ENCODE data around the gene CCL21.

Gene CCL21

GRCh38 chr9:34689116-34689470 lies 20.8 kb downstream of the CCL21 start:
- Mint-ChIP-seq H3K27ac (no peak overlapping the region), H3K4me1 (peaks cover 17% of the 10 kb centered on the region), H3K36me3 (no peaks in the 10 kb centered on the region), H3K4me3 (no peak overlapping the region), H3K9me3 (no peaks in the 10 kb centered on the region)
- ATAC-seq (no peak), DNase-seq (ENCODE audit: low spot score in 2 of 2) (no peak)

GRCh38 chr9:34688329-34689115 lies 21.4 kb downstream of the CCL21 start:
- H3K9me3 Mint-ChIP-seq, result no peaks in the 10 kb centered on the region

GRCh38 chr9:34687276-34688030 lies 22.5 kb downstream of the CCL21 start:
- no peaks in the 10 kb centered on the region for H3K36me3 Mint-ChIP-seq
- ATAC-seq, result no peak
- no peak overlapping the region for H3K4me3 Mint-ChIP-seq
- no peak for DNase-seq (ENCODE audit: low spot score in 2 of 2)
- H3K27ac Mint-ChIP-seq, result no peak overlapping the region
- H3K4me1 Mint-ChIP-seq, result peaks cover 22% of the 10 kb centered on the region
- no peaks in the 10 kb centered on the region for H3K9me3 Mint-ChIP-seq

More at GRCh38 chr9:34688329-34689115, 21.4 kb downstream of the CCL21 start:
- Mint-ChIP-seq H3K27ac (no peak overlapping the region), H3K36me3 (no peaks in the 10 kb centered on the region), H3K4me3 (no peak overlapping the region), H3K4me1 (peaks cover 22% of the 10 kb centered on the region)
- DNase-seq (ENCODE audit: low spot score in 2 of 2), result no peak
- no peak for ATAC-seq

GRCh38 chr9:34686732-34687131 lies 23.2 kb downstream of the CCL21 start:
- H3K4me1 Mint-ChIP-seq, result peaks cover 22% of the 10 kb centered on the region
- H3K36me3 Mint-ChIP-seq, result no peaks in the 10 kb centered on the region
- H3K9me3 Mint-ChIP-seq, result no peaks in the 10 kb centered on the region
- no peak overlapping the region for H3K4me3 Mint-ChIP-seq
- H3K27ac Mint-ChIP-seq, result no peak overlapping the region
- ATAC-seq (no peak), DNase-seq (ENCODE audit: low spot score in 2 of 2) (no peak)

GRCh38 chr9:34686231-34686630 lies 23.7 kb downstream of the CCL21 start:
- Mint-ChIP-seq H3K27ac (no peak overlapping the region), H3K36me3 (no peaks in the 10 kb centered on the region), H3K9me3 (no peaks in the 10 kb centered on the region), H3K4me3 (no peak overlapping the region), H3K4me1 (peaks cover 19% of the 10 kb centered on the region)
- no peak for ATAC-seq
- no peak for DNase-seq (ENCODE audit: low spot score in 2 of 2)

- H3K4me3 Mint-ChIP-seq, result no peak overlapping the region
- H3K27ac Mint-ChIP-seq, result peak overlapping the region; percentile 53
- no peaks in the 10 kb centered on the region for H3K36me3 Mint-ChIP-seq
- H3K4me1 Mint-ChIP-seq, result peaks cover 16% of the 10 kb centered on the region
- DNase-seq (ENCODE audit: low spot score in 2 of 2) (no peak), ATAC-seq (no peak)
- no peaks in the 10 kb centered on the region for H3K9me3 Mint-ChIP-seq
Measured at GRCh38 chr9:34685591-34685990, 24.3 kb downstream of the CCL21 start.

GRCh38 chr9:34684816-34685215 lies 25.1 kb downstream of the CCL21 start:
- ATAC-seq (no peak), DNase-seq (ENCODE audit: low spot score in 2 of 2) (no peak)
- peaks cover 16% of the 10 kb centered on the region for H3K4me1 Mint-ChIP-seq
- no peak overlapping the region for H3K4me3 Mint-ChIP-seq
- no peaks in the 10 kb centered on the region for H3K9me3 Mint-ChIP-seq
- no peaks in the 10 kb centered on the region for H3K36me3 Mint-ChIP-seq
- H3K27ac Mint-ChIP-seq, result peak overlapping the region; percentile 53

- Mint-ChIP-seq H3K4me1 (peaks cover 16% of the 10 kb centered on the region), H3K36me3 (no peaks in the 10 kb centered on the region), H3K4me3 (no peak overlapping the region), H3K27ac (peak overlapping the region; percentile 53), H3K9me3 (no peaks in the 10 kb centered on the region)
- ATAC-seq (peak; percentile 99), DNase-seq (ENCODE audit: low spot score in 2 of 2) (no peak)
Measured at GRCh38 chr9:34684145-34684544, 25.8 kb downstream of the CCL21 start.

- no peaks in the 10 kb centered on the region for H3K4me1 Mint-ChIP-seq
- H3K27ac Mint-ChIP-seq, result peak overlapping the region; percentile 20
- H3K4me3 Mint-ChIP-seq, result no peak overlapping the region
- no peaks in the 10 kb centered on the region for H3K9me3 Mint-ChIP-seq
- ATAC-seq (no peak), DNase-seq (ENCODE audit: low spot score in 2 of 2) (no peak)
- no peaks in the 10 kb centered on the region for H3K36me3 Mint-ChIP-seq
Measured at GRCh38 chr9:34675869-34676268, 34.1 kb downstream of the CCL21 start.

- DNase-seq (ENCODE audit: low spot score in 2 of 2) (peak; percentile 26 to 75), ATAC-seq (peak; percentile 76)
- H3K27ac Mint-ChIP-seq, result peak overlapping the region; percentile 20
- no peak overlapping the region for H3K4me3 Mint-ChIP-seq
- no peaks in the 10 kb centered on the region for H3K4me1 Mint-ChIP-seq
- no peaks in the 10 kb centered on the region for H3K36me3 Mint-ChIP-seq
- H3K9me3 Mint-ChIP-seq, result no peaks in the 10 kb centered on the region
Measured at GRCh38 chr9:34675048-34675714, 34.8 kb downstream of the CCL21 start.

- H3K9me3 Mint-ChIP-seq, result no peaks in the 10 kb centered on the region
- no peak for DNase-seq (ENCODE audit: low spot score in 2 of 2)
- H3K36me3 Mint-ChIP-seq, result no peaks in the 10 kb centered on the region
- H3K27ac Mint-ChIP-seq, result no peak overlapping the region
- no peak for ATAC-seq
- no peaks in the 10 kb centered on the region for H3K4me1 Mint-ChIP-seq
- H3K4me3 Mint-ChIP-seq, result no peak overlapping the region
Measured at GRCh38 chr9:34674440-34674839, 35.5 kb downstream of the CCL21 start.

- no peak for ATAC-seq
- Mint-ChIP-seq H3K27ac (no peak overlapping the region), H3K4me3 (no peak overlapping the region), H3K36me3 (peaks cover under 1% of the 10 kb centered on the region), H3K9me3 (peaks cover 3% of the 10 kb centered on the region), H3K4me1 (peaks cover 9% of the 10 kb centered on the region)
- no peak for DNase-seq (ENCODE audit: low spot score in 2 of 2)
Measured at GRCh38 chr9:34671307-34671706, 38.6 kb downstream of the CCL21 start.

- DNase-seq (ENCODE audit: low spot score in 2 of 2), result no peak
- H3K9me3 Mint-ChIP-seq, result peaks cover 3% of the 10 kb centered on the region
- ATAC-seq, result no peak
- no peak overlapping the region for H3K4me3 Mint-ChIP-seq
- H3K27ac Mint-ChIP-seq, result no peak overlapping the region
- peaks cover 9% of the 10 kb centered on the region for H3K4me1 Mint-ChIP-seq
- peaks cover 7% of the 10 kb centered on the region for H3K36me3 Mint-ChIP-seq
Measured at GRCh38 chr9:34669809-34670562, 40.0 kb downstream of the CCL21 start.

GRCh38 chr9:34665381-34666250 lies 44.3 kb downstream of the CCL21 start:
- Mint-ChIP-seq H3K4me3 (peak overlapping the region; percentile 86), H3K36me3 (peaks cover 18% of the 10 kb centered on the region), H3K27ac (peak overlapping the region; percentile 93), H3K4me1 (peaks cover 35% of the 10 kb centered on the region), H3K9me3 (peaks cover 3% of the 10 kb centered on the region)
- peak; percentile 84 for ATAC-seq
- DNase-seq (ENCODE audit: low spot score in 2 of 2), result peak; percentile 72 to 92
